GM19351 (cell line): ENCODE data around the gene ITM2B.

ENCODE experiments used
- ATAC-seq: cut with Tn5 transposase; IDR thresholded peaks from one replicate; pipeline ENCODE4 v1.9.1; 2021; ENCODE audit warnings: mild to moderate bottlenecking, moderate library complexity; ENCODE audit not compliant: unreplicated experiment

Gene ITM2B

DNA sequence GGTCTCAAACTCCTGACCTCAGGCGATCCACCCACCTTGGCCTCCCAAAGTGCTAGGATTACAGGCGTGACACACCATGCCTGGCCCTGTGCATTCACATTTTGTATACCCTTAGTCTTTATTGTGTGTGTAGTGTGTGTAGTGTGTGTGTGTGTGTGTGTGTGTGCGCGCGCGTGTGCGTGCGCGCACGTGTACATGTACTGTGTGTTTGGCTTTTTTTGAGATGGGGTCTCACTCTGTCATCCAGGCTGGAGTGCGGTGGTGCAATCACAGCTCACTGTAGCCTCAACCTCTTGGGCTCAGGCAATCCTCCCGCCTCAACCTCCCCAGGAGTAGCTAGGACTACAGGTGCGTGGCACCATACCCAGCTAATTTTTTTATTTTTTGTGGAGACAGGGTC lies 22.1 kb downstream of the ITM2B start:
- no peak for ATAC-seq

DNA sequence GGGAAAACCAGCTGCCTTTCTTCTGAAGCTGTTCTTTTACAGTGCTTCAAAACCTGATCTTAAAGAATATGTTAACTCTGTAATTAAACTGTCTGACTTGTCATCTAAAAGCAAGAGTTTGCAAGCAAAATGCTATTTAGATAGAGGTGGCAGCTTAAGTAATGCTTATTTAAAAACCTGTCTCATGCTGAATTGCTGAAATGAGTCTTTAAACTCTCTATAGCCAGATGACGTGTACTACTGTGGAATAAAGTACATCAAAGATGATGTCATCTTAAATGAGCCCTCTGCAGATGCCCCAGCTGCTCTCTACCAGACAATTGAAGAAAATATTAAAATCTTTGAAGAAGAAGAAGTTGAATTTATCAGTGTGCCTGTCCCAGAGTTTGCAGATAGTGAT lies 22.9 kb downstream of the ITM2B start:
- ATAC-seq = no peak

DNA sequence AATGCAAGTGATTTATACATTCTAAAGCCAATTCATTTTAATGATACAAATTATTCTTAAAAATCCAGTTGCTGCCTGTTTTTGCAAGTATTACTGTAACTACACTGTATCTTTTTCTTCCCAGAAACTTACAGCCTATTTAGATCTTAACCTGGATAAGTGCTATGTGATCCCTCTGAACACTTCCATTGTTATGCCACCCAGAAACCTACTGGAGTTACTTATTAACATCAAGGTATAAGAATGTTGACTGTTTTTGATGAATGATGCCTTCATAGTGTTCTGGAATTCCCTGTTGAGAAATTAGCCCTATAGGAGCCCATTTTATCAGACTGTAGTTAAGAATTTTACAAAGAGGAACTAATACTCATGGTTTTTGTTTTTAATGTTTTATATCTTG lies 25.0 kb downstream of the ITM2B start:
- ATAC-seq = no peak

GRCh38 chr13:48258430-48258829 lies 25.4 kb downstream of the ITM2B start:
- no peak for ATAC-seq

DNA sequence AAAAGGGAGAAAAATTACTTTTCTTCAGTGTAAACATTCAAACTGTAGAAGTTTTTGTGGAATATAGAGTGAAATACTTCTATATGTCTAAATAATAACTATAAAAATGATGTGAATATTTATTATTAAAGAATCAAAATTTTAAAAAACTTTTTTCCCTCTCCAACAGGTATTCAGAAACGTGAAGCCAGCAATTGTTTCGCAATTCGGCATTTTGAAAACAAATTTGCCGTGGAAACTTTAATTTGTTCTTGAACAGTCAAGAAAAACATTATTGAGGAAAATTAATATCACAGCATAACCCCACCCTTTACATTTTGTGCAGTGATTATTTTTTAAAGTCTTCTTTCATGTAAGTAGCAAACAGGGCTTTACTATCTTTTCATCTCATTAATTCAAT lies 28.0 kb downstream of the ITM2B start:
- ATAC-seq = no peak

GRCh38 chr13:48263196-48263595 lies 30.2 kb downstream of the ITM2B start:
- no peak for ATAC-seq

DNA sequence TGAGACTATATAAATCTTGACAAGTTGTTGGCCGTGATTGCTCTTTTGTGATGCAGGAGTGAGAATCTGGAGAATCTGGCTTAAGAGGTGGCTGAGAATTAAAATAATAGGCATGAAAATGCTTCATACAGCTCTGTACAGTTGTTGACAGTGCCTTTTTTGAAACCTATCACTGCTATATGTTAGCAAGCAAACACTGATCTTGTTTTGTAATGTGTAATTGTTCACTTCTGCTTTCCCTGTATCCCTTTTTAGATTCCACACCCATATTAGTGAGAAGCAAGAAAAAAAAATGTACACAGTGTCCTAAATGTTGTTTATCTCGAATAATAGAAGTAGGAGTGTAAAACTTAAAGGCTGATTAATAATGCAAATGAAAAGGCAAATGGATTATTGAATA lies 31.1 kb downstream of the ITM2B start:
- no peak for ATAC-seq

- ATAC-seq = peak; percentile 69
Measured at GRCh38 chr13:48265217-48265815, 32.3 kb downstream of the ITM2B start.

DNA sequence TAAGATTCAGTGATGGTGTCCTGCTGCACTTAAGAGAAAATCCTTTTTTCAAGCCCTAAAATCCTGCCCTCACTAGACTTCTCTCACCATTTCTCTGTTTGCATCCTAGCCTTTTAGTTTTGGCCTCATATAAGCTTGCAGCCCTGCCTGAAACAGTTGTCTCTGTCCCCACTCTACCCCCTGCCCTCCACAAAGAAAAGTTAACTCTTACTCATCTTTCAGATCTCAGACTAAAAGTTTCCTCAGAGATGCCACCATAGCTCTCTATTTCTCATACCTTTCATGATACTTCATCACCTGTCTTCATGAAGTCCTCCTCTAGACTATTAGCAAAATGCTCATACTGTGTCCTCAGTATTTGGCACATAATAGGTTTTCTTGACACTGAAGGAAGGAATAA lies 33.1 kb downstream of the ITM2B start:
- ATAC-seq = no peak

GRCh38 chr13:48266701-48267639 lies 34.0 kb downstream of the ITM2B start:
- ATAC-seq = no peak

- no peak for ATAC-seq
Measured at GRCh38 chr13:48268019-48268418, 35.0 kb downstream of the ITM2B start.

DNA sequence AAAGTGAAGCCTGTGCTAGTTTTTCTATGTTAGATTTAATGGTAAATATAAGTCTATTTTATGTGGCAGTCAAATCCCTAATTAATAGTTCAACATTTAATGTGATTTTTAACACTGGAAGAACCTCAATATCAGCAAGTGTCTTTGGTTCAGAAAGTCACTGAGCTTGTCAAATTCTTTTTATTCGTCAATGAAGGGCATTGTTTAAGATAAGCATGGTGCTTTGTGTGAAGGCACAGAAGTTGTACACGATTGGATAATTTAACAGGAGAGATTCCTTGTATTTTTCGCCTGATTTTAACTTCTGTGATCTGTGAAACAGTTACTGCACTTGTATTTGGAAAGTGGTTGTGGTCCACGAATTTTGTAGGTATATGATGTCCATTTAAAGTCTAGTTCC lies 40.3 kb downstream of the ITM2B start:
- ATAC-seq = no peak

DNA sequence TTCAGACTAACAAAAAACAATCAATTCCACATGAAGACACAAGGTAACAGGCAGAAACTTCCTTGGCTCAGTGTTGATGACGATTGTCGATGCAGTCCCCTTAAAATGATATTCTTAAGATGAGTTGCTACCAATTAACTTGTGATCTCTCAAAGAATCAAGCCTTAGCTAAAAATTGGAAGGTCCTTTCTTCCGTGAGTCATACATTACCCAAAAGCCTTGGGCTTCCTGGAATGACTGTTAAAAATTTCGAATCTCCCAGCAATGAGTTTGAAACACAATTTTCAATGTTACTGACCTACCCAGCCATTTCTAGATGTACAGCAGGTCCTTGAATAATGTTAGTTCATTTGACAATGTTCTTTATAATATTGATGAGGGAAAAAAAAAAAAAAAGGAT lies 42.5 kb downstream of the ITM2B start:
- no peak for ATAC-seq

DNA sequence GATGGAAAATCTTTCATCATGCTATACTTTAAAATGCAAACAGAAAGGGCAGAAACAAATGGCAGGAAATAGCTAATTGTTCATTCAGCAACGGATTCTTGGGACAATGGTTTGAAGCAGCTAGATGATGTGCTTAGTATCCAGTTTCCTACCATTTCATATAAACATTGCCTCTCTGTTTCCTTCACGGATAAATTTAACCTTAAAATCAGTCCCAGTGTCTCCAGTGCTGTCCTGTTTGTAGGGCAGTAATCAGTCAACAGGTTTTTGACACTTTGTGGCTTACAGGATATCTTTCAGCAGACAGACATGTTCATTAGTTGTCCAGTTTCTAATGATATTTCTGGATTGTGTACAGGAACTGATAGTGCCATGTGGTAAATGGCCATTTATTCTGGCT lies 45.8 kb downstream of the ITM2B start:
- no peak for ATAC-seq

DNA sequence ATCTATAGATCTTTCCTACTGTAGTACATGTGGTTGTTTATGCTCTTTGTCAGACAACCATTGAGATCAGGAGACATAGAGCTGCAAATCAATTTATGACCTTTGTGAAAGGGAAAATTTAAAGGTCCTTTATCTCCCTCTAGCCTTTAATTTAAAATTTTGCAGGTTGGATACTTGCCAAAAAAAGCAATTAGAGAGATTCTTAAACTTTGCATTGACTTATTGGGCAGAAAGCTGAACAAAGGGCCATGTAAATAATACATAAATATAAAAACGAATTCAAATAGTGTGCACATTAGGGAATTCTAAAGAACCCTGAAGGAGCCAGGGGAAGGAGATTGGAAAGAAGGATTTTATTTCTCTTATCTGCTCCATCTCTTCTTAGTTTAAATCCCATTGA lies 48.5 kb downstream of the ITM2B start:
- ATAC-seq = no peak

DNA sequence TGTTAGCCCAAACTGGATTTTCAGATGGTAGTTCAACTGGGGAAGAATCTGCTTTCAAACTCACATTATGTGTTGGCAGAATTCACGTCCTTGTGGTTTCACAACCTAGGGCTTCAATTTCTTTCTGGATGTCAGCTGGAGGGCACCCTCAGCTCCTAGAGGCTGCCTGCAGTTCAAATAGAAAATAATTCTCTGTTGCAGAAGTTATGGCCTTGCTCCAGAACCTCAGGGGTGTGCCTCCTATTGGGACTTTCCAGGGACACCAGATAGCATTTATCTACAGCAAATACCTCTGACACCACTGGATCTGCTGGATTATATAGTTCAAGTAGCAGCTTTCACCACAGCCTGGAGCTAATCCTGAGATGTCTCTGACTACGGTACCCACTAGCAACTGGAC lies 58.7 kb downstream of the ITM2B start:
- no peak for ATAC-seq

DNA sequence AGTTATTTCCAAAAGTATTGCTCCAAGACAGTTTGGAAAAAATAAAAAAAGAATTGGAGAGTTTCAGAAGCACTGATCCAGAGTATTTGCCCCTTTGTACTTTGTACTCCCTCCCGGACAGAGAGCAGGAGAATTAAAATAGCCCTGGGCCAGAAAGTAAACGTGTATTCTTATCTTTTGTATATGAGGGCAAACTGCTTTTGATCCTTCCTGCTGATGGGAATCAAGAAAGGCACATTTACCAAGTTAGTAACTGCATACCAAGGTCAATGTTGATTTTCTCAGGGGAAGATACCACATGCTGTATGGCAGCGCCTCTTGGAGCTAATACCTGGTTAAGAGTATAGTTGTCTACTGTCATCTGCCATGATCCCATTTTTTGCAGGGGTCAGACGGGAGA lies 59.6 kb downstream of the ITM2B start:
- ATAC-seq = no peak

DNA sequence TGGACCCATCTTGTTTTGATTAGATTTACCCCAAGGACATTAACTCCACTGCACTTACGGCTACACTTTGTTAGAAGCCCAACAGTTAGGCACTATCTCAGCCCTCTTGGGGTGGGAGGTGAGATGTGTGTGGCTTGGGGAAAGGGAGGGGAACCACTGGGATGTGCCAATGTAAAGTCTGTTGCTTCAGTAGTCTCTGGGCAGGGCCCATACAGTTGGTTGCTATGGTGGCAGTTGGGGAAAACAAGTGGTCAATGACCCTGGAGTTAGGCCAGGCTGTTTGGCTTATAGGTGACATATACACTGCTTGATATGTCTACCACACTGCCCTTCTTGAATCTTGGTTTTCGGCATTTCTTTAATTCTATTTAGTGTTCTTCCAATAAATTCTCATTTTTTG lies 61.6 kb downstream of the ITM2B start:
- no peak for ATAC-seq

DNA sequence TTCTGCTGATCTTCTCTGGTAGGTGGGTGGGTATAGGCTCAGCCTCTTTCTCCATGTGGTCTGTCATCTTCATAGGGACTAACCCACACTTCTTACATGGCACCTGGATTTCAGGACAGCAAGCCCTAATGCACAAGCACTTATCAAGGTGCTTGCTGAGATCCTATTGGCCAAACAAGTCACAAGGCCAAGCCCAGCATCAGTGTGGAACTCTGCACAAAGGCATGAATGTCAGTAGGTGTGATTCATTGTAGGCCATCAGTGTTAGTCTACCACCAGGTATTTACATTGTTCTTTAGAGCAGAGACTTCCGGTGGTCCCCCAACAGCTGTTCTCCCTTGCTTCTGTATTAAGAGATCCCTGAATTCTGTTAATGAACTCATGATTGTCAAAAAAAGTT lies 62.3 kb downstream of the ITM2B start:
- ATAC-seq = no peak

- no peak for ATAC-seq
Measured at GRCh38 chr13:48296528-48296927, 63.5 kb downstream of the ITM2B start.

DNA sequence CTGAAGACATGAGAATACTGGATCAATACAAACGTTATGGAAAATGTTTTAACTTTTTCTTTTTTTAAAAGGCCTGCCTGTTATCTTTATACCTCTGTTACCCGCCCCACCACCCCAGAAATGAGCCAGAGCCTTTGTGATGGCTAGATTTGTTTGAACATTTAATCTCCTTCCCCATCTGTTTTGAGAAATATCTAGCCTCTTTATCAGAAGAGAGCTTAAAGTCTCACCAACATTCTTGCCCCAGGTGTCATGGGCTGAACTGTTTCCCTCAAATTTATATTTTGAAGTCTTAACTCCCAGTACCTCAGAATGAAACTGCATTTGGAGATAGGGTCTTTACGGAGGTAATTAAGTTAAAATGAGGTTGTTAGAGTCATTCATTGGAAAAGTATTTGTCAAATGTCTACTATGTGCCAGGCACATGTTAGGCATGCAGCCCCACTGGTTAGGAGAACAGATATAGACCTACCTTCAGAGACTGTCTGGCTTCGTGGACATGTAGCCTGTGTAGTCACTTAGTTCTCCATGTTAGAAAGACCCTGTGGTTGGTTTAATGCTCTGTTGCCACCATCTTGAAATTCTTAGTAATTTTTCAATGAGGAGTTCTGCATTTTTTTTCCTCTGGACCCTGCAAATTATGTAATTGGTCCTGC lies 64.3 kb downstream of the ITM2B start:
- ATAC-seq = no peak

- no peak for ATAC-seq
Measured at GRCh38 chr13:48299591-48299990, 66.6 kb downstream of the ITM2B start.
